Chondrocyte (in vitro differentiated cells): ENCODE results near the gene TIGAR. TPM values are rescaled to one million over a fixed set of nuclear protein-coding genes. Genes with fewer than 3 reads are reported as not detected.
A peak's percentile ranks its signal among the peaks of the same experiment; 100 is the strongest.

Experiments
- DNase-seq: peaks from one replicate; pipeline ENCODE4 v3.0.0; 2021; ENCODE audit warnings: mixed read lengths, low spot score
- H3K27ac Mint-ChIP-seq: one replicate; pipeline ENCODE4 v1.8.0; 2021; ENCODE audit warnings: mild to moderate bottlenecking, moderate library complexity, mixed read lengths; ENCODE audit not compliant: unreplicated experiment
- H3K27me3 Mint-ChIP-seq: 2 replicates; pipeline ENCODE4 v1.8.0; 2021; ENCODE audit warnings: low read depth, mixed read lengths
- H3K36me3 Mint-ChIP-seq: 2 replicates; pipeline ENCODE4 v1.8.0; 2021; ENCODE audit warnings: low read depth, mixed read lengths
- H3K4me1 Mint-ChIP-seq: 2 replicates; pipeline ENCODE4 v1.8.0; 2021; ENCODE audit warnings: low read depth, mild to moderate bottlenecking, mixed read lengths
- H3K4me3 Mint-ChIP-seq: one replicate; pipeline ENCODE4 v1.8.0; 2021; ENCODE audit warnings: mild to moderate bottlenecking, moderate library complexity, mixed read lengths; ENCODE audit not compliant: unreplicated experiment
- H3K9me3 Mint-ChIP-seq: 2 replicates; pipeline ENCODE4 v1.8.0; 2021; ENCODE audit warnings: low read depth, mixed read lengths
- CTCF ChIP-seq: fragments of 200-600 bp; sonication (generic); IDR thresholded peaks from 2 replicates; pipeline ENCODE4 v1.5.0; 2021; ENCODE audit warnings: antibody characterized with exemption, mild to moderate bottlenecking, moderate library complexity
- total RNA-seq: library from RNA; stranded (reverse); gene quantifications from 3 replicates; pipeline ENCODE4 v1.2.1, GENCODE V29; 2021

TIGAR gene
- total RNA-seq, 1 donor from 2014 or later: 28.8 TPM

GRCh38 chr12:4273652-4274395 lies 47.2 kb upstream of the TIGAR start, which contains the start of gene CCND2:
TSS of gene CCND2 (plus strand) at chr12:4273762. CDS start at chr12:4274041, 279 bp downstream.
- H3K27me3 Mint-ChIP-seq: peaks cover 37% of the 10 kb centered on the region
- H3K27ac Mint-ChIP-seq: peak within 1 kb of the TSS; percentile 92
- no peaks in the 10 kb centered on the region for H3K9me3 Mint-ChIP-seq
- H3K4me1 Mint-ChIP-seq: peaks cover 44% of the 10 kb centered on the region
- TF ChIP-seq CTCF: no peak
- H3K4me3 Mint-ChIP-seq: peak within 1 kb of the TSS; percentile 89
- peaks cover 15% of the 10 kb centered on the region for H3K36me3 Mint-ChIP-seq
- DNase-seq: no peak

DNA sequence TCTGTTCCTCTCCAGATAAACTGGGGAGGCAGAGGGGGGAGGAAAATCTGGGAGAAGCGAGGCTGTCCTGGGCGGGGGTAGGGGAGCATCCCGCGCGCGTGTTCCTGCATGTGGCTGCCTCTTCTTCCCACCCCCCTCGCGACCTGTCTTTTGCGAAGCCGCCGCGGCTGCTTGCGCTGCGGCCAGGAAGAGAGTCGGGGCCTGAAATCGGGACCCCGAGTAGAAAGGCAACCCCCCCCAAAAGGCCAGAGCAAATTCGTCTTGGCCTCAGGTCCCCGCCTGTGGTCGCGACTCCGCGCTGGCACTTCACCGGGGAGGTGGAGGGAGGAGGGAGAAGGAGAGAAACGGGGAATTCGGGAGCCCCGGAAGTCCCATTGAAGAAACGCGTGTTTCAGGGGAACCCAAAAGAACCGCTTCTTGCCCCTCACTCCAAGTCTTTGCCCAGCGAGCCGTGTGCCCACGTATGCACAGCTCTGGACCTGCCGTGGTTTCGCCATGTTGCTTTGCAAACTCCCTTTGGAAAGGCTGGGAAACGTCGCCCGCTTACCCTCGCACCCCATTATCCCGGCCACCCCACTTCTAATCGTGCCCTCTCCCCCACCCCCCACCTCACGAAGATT lies 46.5 kb upstream of the TIGAR start:
- H3K4me3 Mint-ChIP-seq: peak overlapping the region; percentile 89
- H3K4me1 Mint-ChIP-seq: peaks cover 43% of the 10 kb centered on the region
- no peak for DNase-seq
- H3K9me3 Mint-ChIP-seq: no peaks in the 10 kb centered on the region
- peaks cover 22% of the 10 kb centered on the region for H3K36me3 Mint-ChIP-seq
- peak overlapping the region; percentile 92 for H3K27ac Mint-ChIP-seq
- TF ChIP-seq CTCF: no peak
- H3K27me3 Mint-ChIP-seq: peaks cover 38% of the 10 kb centered on the region

- no peak for TF ChIP-seq CTCF
- H3K27me3 Mint-ChIP-seq: peaks cover 34% of the 10 kb centered on the region
- no peak for DNase-seq
- peaks cover 37% of the 10 kb centered on the region for H3K4me1 Mint-ChIP-seq
- peak overlapping the region; percentile 89 for H3K4me3 Mint-ChIP-seq
- H3K9me3 Mint-ChIP-seq: no peaks in the 10 kb centered on the region
- H3K27ac Mint-ChIP-seq: peak overlapping the region; percentile 92
- H3K36me3 Mint-ChIP-seq: peaks cover 23% of the 10 kb centered on the region
Measured at GRCh38 chr12:4275016-4275869, 45.8 kb upstream of the TIGAR start.

- Mint-ChIP-seq H3K4me1 (peaks cover 39% of the 10 kb centered on the region), H3K27me3 (peaks cover 30% of the 10 kb centered on the region), H3K36me3 (peaks cover 26% of the 10 kb centered on the region), H3K4me3 (peak overlapping the region; percentile 89), H3K27ac (peak overlapping the region; percentile 92), H3K9me3 (no peaks in the 10 kb centered on the region)
- no peak for TF ChIP-seq CTCF
- no peak for DNase-seq
Measured at GRCh38 chr12:4275870-4276301, 45.1 kb upstream of the TIGAR start.
